H9 (cell line): ENCODE measurements around the gene MC4R. TPM values are rescaled to one million over a fixed set of nuclear protein-coding genes. Genes with fewer than 3 reads are reported as not detected.
A peak's percentile ranks its signal among the peaks of the same experiment; 100 is the strongest.

Source experiments
- DNase-seq: peaks from one replicate; pipeline ENCODE4 v3.0.0-alpha.2; 2017
- H2AFZ ChIP-seq: one replicate; pipeline ENCODE4 v1.6.1; 2013; ENCODE audit warnings: mild to moderate bottlenecking, low read length, control low read depth, moderate library complexity
- H2AK5ac ChIP-seq: 2 replicates; pipeline ENCODE4 v1.6.1; 2013; ENCODE audit warnings: low read length, control low read depth, mixed read lengths; ENCODE audit not compliant: insufficient read length
- H2BK120ac ChIP-seq: one replicate; pipeline ENCODE4 v1.6.1; 2013; ENCODE audit warnings: low read depth, mild to moderate bottlenecking, low read length, control low read depth, inconsistent platforms; ENCODE audit not compliant: poor library complexity, severe bottlenecking
- H2BK12ac ChIP-seq: 2 replicates; pipeline ENCODE4 v1.6.1; 2013; ENCODE audit warnings: low read length, control low read depth, mixed read lengths, low read depth; ENCODE audit not compliant: insufficient read length
- H2BK15ac ChIP-seq: 2 replicates; pipeline ENCODE4 v1.6.1; 2013; ENCODE audit warnings: low read depth, low read length, control low read depth
- H2BK20ac ChIP-seq: one replicate; pipeline ENCODE4 v1.6.1; 2013; ENCODE audit warnings: low read depth, mild to moderate bottlenecking, low read length, control low read depth, inconsistent platforms; ENCODE audit not compliant: poor library complexity, severe bottlenecking
- H2BK5ac ChIP-seq: 2 replicates; pipeline ENCODE4 v1.6.1; 2013; ENCODE audit warnings: low read length, control low read depth, mixed read lengths; ENCODE audit not compliant: insufficient read length
- H3K14ac ChIP-seq: 2 replicates; pipeline ENCODE4 v1.6.1; 2013; ENCODE audit warnings: low read length, control low read depth; ENCODE audit not compliant: insufficient read depth
- H3K18ac ChIP-seq: 2 replicates; pipeline ENCODE4 v1.6.1; 2013; ENCODE audit warnings: low read depth, mild to moderate bottlenecking, mixed read lengths, low read length, control low read depth; ENCODE audit not compliant: insufficient read length
- H3K23ac ChIP-seq: 2 replicates; pipeline ENCODE4 v1.6.1; 2013; ENCODE audit warnings: low read length, control low read depth, mixed read lengths, low read depth; ENCODE audit not compliant: insufficient read length
- H3K23me2 ChIP-seq: 2 replicates; pipeline ENCODE4 v1.6.1; 2013; ENCODE audit warnings: low read depth, mild to moderate bottlenecking, mixed read lengths, low read length, control low read depth; ENCODE audit not compliant: insufficient read length, poor library complexity, severe bottlenecking
- H3K27ac ChIP-seq: 2 replicates; pipeline ENCODE4 v1.5.1; 2013; ENCODE audit warnings: low read length, control low read depth, mixed read lengths, low read depth; ENCODE audit not compliant: insufficient read length
- H3K27me3 ChIP-seq: 2 replicates; pipeline ENCODE4 v1.6.1; 2013; ENCODE audit warnings: low read length, control low read depth, inconsistent platforms; ENCODE audit not compliant: insufficient read depth
- H3K4ac ChIP-seq: 2 replicates; pipeline ENCODE4 v1.6.1; 2013; ENCODE audit warnings: low read depth, mild to moderate bottlenecking, control low read depth, inconsistent platforms, low read length, moderate library complexity
- H3K4me1 ChIP-seq: 2 replicates; pipeline ENCODE4 v1.6.1; 2013; ENCODE audit warnings: low read length, control low read depth, inconsistent platforms; ENCODE audit not compliant: insufficient read depth
- H3K4me2 ChIP-seq: 2 replicates; pipeline ENCODE4 v1.6.1; 2013; ENCODE audit warnings: low read length, control low read depth, mixed read lengths; ENCODE audit not compliant: insufficient read length, insufficient read depth
- H3K56ac ChIP-seq: 2 replicates; pipeline ENCODE4 v1.6.1; 2013; ENCODE audit warnings: low read depth, mild to moderate bottlenecking, mixed read lengths, low read length, control low read depth; ENCODE audit not compliant: insufficient read length
- H3K79me1 ChIP-seq: 2 replicates; pipeline ENCODE4 v1.6.1; 2013; ENCODE audit warnings: low read depth, mild to moderate bottlenecking, moderate library complexity, low read length, control low read depth, inconsistent platforms; ENCODE audit not compliant: insufficient read depth, poor library complexity, severe bottlenecking
- H3K79me2 ChIP-seq: 2 replicates; pipeline ENCODE4 v1.6.1; 2013; ENCODE audit warnings: low read length, control low read depth, inconsistent platforms; ENCODE audit not compliant: insufficient read depth
- H3K9ac ChIP-seq: 2 replicates; pipeline ENCODE4 v1.6.1; 2013; ENCODE audit warnings: low read length, control low read depth, mixed read lengths; ENCODE audit not compliant: insufficient read length; ENCODE audit errors: extremely low read depth
- H3K9me3 ChIP-seq: one replicate; pipeline ENCODE4 v1.6.1; 2013; ENCODE audit warnings: low read depth, low read length, inconsistent platforms; ENCODE audit not compliant: control insufficient read depth
- H3T11ph ChIP-seq: one replicate; pipeline ENCODE4 v1.6.1; 2013; ENCODE audit warnings: mild to moderate bottlenecking, low read length, control low read depth, inconsistent platforms
- H4K20me1 ChIP-seq: one replicate; pipeline ENCODE4 v1.6.1; 2013; ENCODE audit not compliant: control insufficient read depth, insufficient read length, insufficient read depth
- H4K5ac ChIP-seq: 2 replicates; pipeline ENCODE4 v1.6.1; 2013; ENCODE audit warnings: low read depth, mild to moderate bottlenecking, mixed read lengths, low read length, control low read depth; ENCODE audit not compliant: insufficient read length
- H4K8ac ChIP-seq: replicated peaks from 2 replicates; pipeline ENCODE4 v1.6.1; 2013; ENCODE audit warnings: low read length, control low read depth, mixed read lengths, low read depth; ENCODE audit not compliant: insufficient read length
- H4K91ac ChIP-seq: 2 replicates; pipeline ENCODE4 v1.6.1; 2013; ENCODE audit warnings: low read depth, mild to moderate bottlenecking, moderate library complexity, mixed read lengths, low read length, control low read depth; ENCODE audit not compliant: insufficient read length
- H3K27ac Mint-ChIP-seq, 3 experiments: 2 replicates in 2 of 3; 3 replicates in 1 of 3; pipeline ENCODE4 v1.8.0; 2020 to 2021; ENCODE audit warnings: mixed read lengths in 3 of 3, mild to moderate bottlenecking in 1 of 3, moderate library complexity in 1 of 3
- H3K27me3 Mint-ChIP-seq: 2 replicates; pipeline ENCODE4 v1.8.0; 2021; ENCODE audit warnings: low read depth, mild to moderate bottlenecking, moderate library complexity, mixed read lengths
- H3K36me3 Mint-ChIP-seq, 3 experiments: 2 replicates in 2 of 3; 3 replicates in 1 of 3; pipeline ENCODE4 v1.8.0; 2020 to 2021; ENCODE audit warnings: low read depth in 3 of 3, mixed read lengths in 3 of 3; ENCODE audit not compliant: insufficient read depth in 1 of 3
- H3K4me1 Mint-ChIP-seq, 2 experiments: 2 replicates each; pipeline ENCODE4 v1.8.0; 2020; ENCODE audit warnings: mixed read lengths in 2 of 2
- H3K4me3 Mint-ChIP-seq, 2 experiments: 2 replicates in 1 of 2; 3 replicates in 1 of 2; pipeline ENCODE4 v1.8.0; 2020 to 2021; ENCODE audit warnings: mild to moderate bottlenecking in 2 of 2, mixed read lengths in 2 of 2, moderate library complexity in 1 of 2
- H3K9me3 Mint-ChIP-seq, 2 experiments: 2 replicates in 1 of 2; 3 replicates in 1 of 2; pipeline ENCODE4 v1.8.0; 2020; ENCODE audit warnings: mild to moderate bottlenecking in 2 of 2, mixed read lengths in 2 of 2, moderate library complexity in 1 of 2
- WGBS: extraction: QIAGEN DNeasy Blood & Tissue Kit; methylation state at CpG from one replicate; pipeline ENCODE4 v1.1.7; 2013; ENCODE audit warnings: missing lambda C conversion rate, low lambda C conversion rate, mixed read lengths; ENCODE audit not compliant: insufficient read length; ENCODE audit errors: extremely low coverage; 5-methylcytosine and 5-hydroxymethylcytosine counted together
- total RNA-seq: library from RNA; stranded (reverse); gene quantifications from 2 replicates; pipeline ENCODE4 v1.2.1, GENCODE V29; 2021
- TF ChIP-seq, protein P1 (sequence below): fragments of 200-600 bp; sonication (generic); conservative IDR thresholded peaks from 3 replicates; pipeline ENCODE4 v1.8.0; 2021; ENCODE audit warnings: antibody characterized with exemption, mild to moderate bottlenecking

MC4R gene
- total RNA-seq, 1 experiment from 2014 or later: not detected

- no peak overlapping the region for H2AFZ ChIP-seq
- H2BK5ac ChIP-seq: no peak overlapping the region
- no peak overlapping the region for H3K23ac ChIP-seq
- H3T11ph ChIP-seq: no peak overlapping the region
- Mint-ChIP-seq H3K4me1 (peaks cover 10 to 13% of the 10 kb centered on the region in 2 experiments), H3K4me3 (no peak overlapping the region), H3K27me3 (no peaks in the 10 kb centered on the region; the same call in 1 of the 2 replicates), H3K27ac (peak overlapping the region in 1 of 3 experiments; percentile 65; a peak in 2 of 7 replicates), H3K36me3 (no peaks in the 10 kb centered on the region), H3K9me3 (no peaks in the 10 kb centered on the region)
- H2BK15ac ChIP-seq: no peak overlapping the region
- H3K79me2 ChIP-seq: no peaks in the 10 kb centered on the region
- TF ChIP-seq, protein P1, sequence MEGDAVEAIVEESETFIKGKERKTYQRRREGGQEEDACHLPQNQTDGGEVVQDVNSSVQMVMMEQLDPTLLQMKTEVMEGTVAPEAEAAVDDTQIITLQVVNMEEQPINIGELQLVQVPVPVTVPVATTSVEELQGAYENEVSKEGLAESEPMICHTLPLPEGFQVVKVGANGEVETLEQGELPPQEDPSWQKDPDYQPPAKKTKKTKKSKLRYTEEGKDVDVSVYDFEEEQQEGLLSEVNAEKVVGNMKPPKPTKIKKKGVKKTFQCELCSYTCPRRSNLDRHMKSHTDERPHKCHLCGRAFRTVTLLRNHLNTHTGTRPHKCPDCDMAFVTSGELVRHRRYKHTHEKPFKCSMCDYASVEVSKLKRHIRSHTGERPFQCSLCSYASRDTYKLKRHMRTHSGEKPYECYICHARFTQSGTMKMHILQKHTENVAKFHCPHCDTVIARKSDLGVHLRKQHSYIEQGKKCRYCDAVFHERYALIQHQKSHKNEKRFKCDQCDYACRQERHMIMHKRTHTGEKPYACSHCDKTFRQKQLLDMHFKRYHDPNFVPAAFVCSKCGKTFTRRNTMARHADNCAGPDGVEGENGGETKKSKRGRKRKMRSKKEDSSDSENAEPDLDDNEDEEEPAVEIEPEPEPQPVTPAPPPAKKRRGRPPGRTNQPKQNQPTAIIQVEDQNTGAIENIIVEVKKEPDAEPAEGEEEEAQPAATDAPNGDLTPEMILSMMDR: no peak
- H3K14ac ChIP-seq: no peak overlapping the region
- no peaks in the 10 kb centered on the region for H3K79me1 ChIP-seq
- no peak overlapping the region for H3K4ac ChIP-seq
- no peaks in the 10 kb centered on the region for H3K4me1 ChIP-seq
- no peak overlapping the region for H4K8ac ChIP-seq
- no peak overlapping the region for H2BK20ac ChIP-seq
- H2BK120ac ChIP-seq: no peak overlapping the region
- no peaks in the 10 kb centered on the region for H4K20me1 ChIP-seq
- no peak overlapping the region for H4K5ac ChIP-seq
- WGBS: no CpG with 5 or more reads among the region's 2 CpGs
- H3K4me2 ChIP-seq: no peak overlapping the region
- no peaks in the 10 kb centered on the region for H3K9me3 ChIP-seq
- H3K56ac ChIP-seq: no peak overlapping the region
- H2AK5ac ChIP-seq: no peak overlapping the region
- H3K9ac ChIP-seq: no peak overlapping the region
- no peak overlapping the region for H4K91ac ChIP-seq
- no peaks in the 10 kb centered on the region for H3K23me2 ChIP-seq
- H2BK12ac ChIP-seq: no peak overlapping the region
- no peak for DNase-seq
- no peak overlapping the region for H3K27ac ChIP-seq
- no peak overlapping the region for H3K18ac ChIP-seq
- H3K27me3 ChIP-seq: no peaks in the 10 kb centered on the region
Measured at GRCh38 chr18:60406721-60407120, 34.1 kb upstream of the MC4R start.
